GM18861 (cell line): Measurements from ENCODE around the gene NOL9.
A peak's percentile ranks its signal among the peaks of the same experiment; 100 is the strongest.
"Not testable (repeated sequence)": the region's sequence is repeated elsewhere in the genome, so short reads cannot be mapped to it uniquely, and the experiment has no call there.

Experiments
- ATAC-seq: cut with Tn5 transposase; IDR thresholded peaks from one replicate; pipeline ENCODE4 v1.9.1; 2021; ENCODE audit not compliant: unreplicated experiment

Gene NOL9

DNA sequence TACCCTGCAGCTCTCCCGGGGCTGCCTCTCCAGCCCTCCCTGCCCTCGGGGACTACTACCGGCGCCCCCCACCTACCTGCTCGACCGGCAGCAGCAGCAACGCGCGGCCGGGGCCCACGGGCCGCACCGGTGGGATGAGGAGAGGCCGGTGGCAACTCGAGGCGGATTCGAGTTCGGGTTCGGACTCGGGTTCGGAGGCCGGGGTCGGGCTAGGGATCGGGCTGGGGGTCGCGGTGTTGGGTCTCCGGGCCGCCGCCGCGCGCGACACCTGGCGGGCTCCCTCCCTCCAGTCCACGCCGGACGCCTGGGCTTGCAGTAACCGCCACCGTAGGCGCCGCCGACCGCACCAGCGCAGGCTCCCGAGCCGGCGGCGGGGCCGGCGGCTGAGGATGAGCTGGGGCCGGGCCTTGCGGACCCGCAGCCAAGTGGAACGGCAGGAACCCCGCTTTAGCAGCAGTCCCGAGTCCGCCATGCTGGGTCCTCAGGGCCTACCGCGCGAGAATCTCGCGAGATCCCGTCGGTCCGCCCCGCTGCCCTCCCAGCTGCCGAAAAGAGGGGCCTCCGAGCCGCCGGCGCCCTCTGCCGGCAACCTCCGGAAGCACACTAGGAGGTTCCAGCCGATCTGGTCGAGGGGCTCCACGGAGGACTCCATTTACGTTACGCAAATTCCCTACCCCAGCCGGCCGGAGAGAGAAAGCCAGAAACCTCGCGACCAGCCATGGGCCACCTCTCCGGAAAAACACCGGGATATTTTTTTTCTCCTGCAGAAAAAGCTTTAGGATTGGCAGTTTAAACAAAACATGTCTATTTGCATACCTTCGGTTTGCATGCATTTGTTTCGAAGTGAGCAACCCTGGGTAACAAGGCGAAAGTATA lies at the start of gene NOL9:
NOL9 (minus strand) TSS at position 483 of the 876 bp plus-strand sequence; CDS start at position 472, 11 bp downstream.
- peak; percentile 91 for ATAC-seq

GRCh38 chr1:6603238-6603914 lies 49.1 kb upstream of the NOL9 start:
- peak; percentile 9 for ATAC-seq

GRCh38 chr1:6602669-6603237 lies 48.4 kb upstream of the NOL9 start, which contains the start of gene KLHL21:
KLHL21 (minus strand) TSS chr1:6602869; CDS start chr1:6602817, 52 bp downstream.
- ATAC-seq, result peak; percentile 39

GRCh38 chr1:6601923-6602668 lies 47.8 kb upstream of the NOL9 start:
- ATAC-seq, result peak; percentile 2

GRCh38 chr1:6601049-6601922 lies 47.0 kb upstream of the NOL9 start:
- ATAC-seq, result peak; percentile 30

DNA sequence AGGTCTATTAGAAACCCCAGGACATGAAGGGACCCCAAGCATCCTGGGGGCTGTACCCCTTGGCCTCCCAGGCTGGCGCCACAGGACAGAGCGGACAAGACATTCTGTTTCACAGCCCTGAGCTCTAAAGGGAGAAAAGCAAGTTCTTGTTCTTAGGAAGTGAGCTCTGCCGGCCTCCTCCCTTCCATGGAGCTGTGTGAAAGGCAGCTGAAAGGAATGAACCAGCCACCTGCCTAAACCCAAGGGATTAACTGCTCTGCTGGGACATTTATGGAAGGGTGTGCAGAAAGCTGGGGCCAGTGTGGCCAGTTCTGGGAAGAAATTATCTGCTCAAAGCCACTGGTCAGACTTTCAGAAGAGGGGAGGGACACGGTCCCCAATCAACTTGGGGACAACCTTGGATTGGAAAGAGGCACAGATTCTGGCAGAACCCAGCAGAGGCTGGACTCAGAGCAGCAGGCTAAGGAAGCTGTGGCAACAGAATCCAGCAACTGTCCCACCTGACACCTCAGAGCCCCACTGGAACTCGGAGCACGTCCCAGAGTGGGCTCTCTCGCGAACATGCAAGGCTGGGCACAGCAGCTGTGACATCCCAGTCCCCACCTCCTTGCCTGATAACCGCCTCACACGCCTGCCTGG lies 46.2 kb upstream of the NOL9 start:
- ATAC-seq, result no peak

DNA sequence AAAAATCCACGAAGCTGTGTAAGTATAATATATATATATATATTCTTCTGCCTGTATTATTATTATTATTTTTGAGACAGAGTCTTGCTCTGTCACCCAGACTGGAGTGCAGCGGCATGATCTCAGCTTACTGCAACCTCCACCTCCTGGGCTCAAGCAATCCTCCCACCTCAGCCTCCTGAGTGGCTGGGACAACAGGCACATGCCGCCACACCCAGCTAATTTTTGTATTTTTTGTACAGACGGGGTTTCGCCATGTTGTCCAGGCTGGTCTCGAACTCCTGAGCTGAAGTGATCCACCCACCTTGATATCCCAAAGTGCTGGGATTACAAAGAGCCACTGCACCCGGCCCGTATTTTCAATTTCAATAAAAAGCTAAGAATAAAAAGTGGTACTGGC lies 45.7 kb upstream of the NOL9 start:
- ATAC-seq, result not testable (repeated sequence)

- no peak for ATAC-seq
Measured at GRCh38 chr1:6599141-6599975, 45.0 kb upstream of the NOL9 start.

- ATAC-seq, result no peak
Measured at GRCh38 chr1:6597777-6598131, 43.4 kb upstream of the NOL9 start.

DNA sequence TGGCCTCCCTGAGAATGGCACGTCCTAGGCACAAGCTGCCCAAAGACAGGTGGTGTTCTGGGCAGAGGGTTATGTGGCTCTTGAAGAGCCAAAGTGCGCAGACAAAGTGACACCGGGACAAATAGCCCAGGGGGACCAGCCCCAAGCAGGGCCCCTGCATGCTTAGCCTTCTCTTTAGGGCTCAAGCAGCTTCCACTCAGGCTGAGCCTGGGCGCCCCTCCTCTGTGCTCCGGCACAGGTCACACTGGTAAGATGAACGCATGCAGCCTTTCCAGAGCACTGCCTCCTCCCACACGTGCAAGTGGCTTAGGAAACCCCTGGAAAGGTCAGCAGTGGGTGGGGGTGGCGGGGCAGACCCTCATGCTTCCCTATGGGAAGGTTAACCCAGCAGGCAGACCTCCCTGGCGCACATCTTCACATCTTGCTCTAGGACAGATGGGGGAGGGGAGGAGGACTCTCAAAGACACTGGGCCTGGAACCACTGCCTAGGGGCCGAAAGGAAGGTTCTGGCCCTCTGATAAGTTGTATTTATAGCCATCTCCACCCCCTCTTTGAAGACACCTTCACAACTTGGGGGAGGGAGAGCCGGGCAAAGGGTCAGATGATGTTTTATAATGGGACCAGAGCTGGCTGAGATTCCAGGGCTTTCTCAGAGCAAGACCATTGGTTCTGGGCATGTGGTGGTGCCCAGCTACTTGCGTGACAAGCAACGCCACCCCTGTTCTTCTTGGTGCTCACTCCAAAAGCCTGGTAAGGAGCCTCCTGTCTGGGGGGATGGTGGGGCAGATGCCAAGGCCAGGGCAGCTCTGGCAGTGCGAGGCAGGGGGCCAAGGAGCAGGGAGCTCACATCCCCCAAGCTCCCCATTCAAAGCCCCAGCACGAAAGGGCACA lies 42.8 kb upstream of the NOL9 start:
- no peak for ATAC-seq

- ATAC-seq, result no peak
Measured at GRCh38 chr1:6596351-6596750, 42.0 kb upstream of the NOL9 start.

DNA sequence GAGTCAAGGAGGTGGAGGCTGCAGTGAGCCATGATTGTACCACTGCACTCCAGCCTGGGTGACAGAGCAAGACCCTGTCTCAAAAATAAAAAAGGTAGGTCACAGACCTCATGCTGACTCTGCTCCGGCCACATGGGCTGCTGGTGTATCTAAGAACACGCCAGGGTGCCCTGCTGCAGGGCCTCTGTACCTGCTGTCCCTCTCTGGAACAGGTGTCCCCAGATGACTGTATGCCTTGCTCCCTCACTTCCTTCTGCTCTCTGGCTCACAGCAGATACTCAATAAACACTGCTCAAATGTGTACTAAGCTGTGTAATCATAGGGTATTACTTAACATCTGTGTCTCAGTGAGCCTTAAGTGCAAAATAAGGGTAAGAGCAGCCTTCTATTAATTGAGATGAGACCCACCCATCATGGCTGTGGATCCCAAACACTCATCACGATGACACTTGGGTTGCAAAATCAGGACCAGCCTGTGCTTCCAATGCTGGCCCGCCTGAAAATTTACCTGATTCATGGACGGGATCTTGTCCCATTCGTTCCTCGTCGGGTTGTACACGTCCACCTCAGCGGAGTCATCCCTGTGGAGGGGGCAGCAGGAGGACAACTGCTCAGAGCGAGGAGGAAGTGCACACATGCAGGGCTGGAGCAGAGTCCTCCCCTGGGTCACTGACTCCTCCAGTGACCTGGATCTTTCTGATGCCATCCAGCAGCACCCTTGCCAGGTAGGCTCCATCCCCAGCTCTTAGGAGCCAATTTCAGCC lies 40.8 kb upstream of the NOL9 start:
- ATAC-seq, result no peak

DNA sequence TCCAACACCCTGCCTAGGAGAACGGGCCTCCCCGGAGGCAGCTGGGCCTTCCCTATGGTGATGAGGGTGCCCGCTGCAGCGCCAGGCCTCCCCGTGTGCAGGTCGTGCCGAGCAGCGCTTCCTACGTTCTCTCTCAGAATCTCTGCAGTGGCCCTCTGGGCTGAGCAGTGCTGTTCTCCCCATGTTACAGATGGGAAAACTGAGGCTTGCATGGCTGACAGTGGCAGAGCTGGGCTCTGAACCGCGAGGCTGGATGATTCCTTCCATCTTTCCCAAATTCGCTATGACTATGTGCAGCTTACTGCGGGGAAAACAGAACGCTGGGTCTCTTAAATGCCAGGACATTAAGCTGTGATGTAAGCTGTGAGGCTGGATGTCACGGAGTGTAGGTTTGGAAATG lies 39.5 kb upstream of the NOL9 start:
- no peak for ATAC-seq

- no peak for ATAC-seq
Measured at GRCh38 chr1:6592865-6593593, 38.7 kb upstream of the NOL9 start.

DNA sequence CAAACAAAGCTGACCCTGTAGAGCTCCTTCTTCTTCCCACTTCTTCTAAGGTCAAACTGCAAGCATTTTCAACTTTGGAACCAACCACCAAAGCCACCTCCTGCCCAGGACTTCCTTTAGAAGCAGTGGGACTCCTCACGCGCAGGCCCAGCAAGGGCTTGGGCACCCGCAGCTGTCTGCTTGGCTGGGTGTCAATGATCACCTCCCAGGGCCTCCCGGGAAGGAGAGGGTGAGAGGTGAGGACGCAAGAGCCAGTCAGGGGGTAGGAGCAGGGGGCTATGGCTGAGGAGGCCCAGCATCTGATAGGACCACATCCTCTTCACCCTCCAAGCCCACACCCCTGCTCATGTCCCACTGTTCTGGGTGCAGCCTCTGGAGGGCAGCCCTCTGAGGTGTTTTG lies 38.1 kb upstream of the NOL9 start:
- ATAC-seq, result no peak

- no peak for ATAC-seq
Measured at GRCh38 chr1:6591644-6592043, 37.3 kb upstream of the NOL9 start.
